Measurements from ENCODE around the gene ARL15.

GRCh38 chr5:54288568-54289217, 21.7 kb downstream of the ARL15 start:
- no peak for TF ChIP-seq POLR2A (IDR thresholded peaks at IDR 0.05)
- no peak for TF ChIP-seq CTCF (IDR thresholded peaks at IDR 0.05)

Data from esophagus squamous epithelium (tissue), 4 donors.